SU-DHL-6 (cell line): ENCODE results near the gene FOSL2.

Source experiments
- H2AFZ ChIP-seq: fragments of 200-600 bp; sonication (generic); 2 replicates; pipeline ENCODE4 v1.6.1; 2014; ENCODE audit warnings: low read depth, mild to moderate bottlenecking, moderate library complexity, mixed read lengths, antibody characterized with exemption, low read length; ENCODE audit not compliant: severe bottlenecking
- H3F3A ChIP-seq: fragments of 200-600 bp; shearing (Covaris generic); 2 replicates; pipeline ENCODE4 v1.6.0; 2016; ENCODE audit warnings: antibody characterized with exemption, mild to moderate bottlenecking; ENCODE audit not compliant: insufficient read depth
- H3K27ac ChIP-seq: fragments of 200-600 bp; sonication (generic); 2 replicates; pipeline ENCODE4 v1.5.1; 2016; ENCODE audit warnings: low read depth, mild to moderate bottlenecking, low read length, moderate library complexity, mixed read lengths
- H3K27me3 ChIP-seq: fragments of 200-600 bp; sonication (generic), shearing (Covaris generic); 2 replicates; pipeline ENCODE4 v1.6.0; 2014; ENCODE audit warnings: mild to moderate bottlenecking, low read length
- H3K36me3 ChIP-seq: fragments of 200-600 bp; sonication (generic); 2 replicates; pipeline ENCODE4 v1.6.1; 2014; ENCODE audit warnings: mild to moderate bottlenecking, low read length, mixed read lengths
- H3K4me2 ChIP-seq: fragments of 300-600, 200-600 bp; shearing (Covaris generic), sonication (generic); 2 replicates; pipeline ENCODE4 v1.6.0; 2014; ENCODE audit warnings: low read length, low read depth, mild to moderate bottlenecking; ENCODE audit not compliant: poor library complexity, severe bottlenecking
- H3K4me3 ChIP-seq: fragments of 200-600 bp; sonication (generic); 2 replicates; pipeline ENCODE4 v1.5.1; 2014; ENCODE audit warnings: antibody characterized with exemption, low read length, mild to moderate bottlenecking, mixed read lengths; ENCODE audit not compliant: insufficient read depth, poor library complexity, severe bottlenecking
- H3K79me2 ChIP-seq: fragments of 200-600 bp; sonication (generic); 2 replicates; pipeline ENCODE4 v1.6.1; 2014; ENCODE audit warnings: mild to moderate bottlenecking, low read length, moderate library complexity; ENCODE audit not compliant: insufficient read depth
- H3K9ac ChIP-seq: fragments of 200-600 bp; sonication (generic); 2 replicates; pipeline ENCODE4 v1.7.0; 2014; ENCODE audit warnings: mild to moderate bottlenecking, low read length
- H3K9me2 ChIP-seq: fragments of 200-600 bp; sonication (generic); replicated peaks from 2 replicates; pipeline ENCODE4 v1.6.1; 2014; ENCODE audit warnings: low read length; ENCODE audit not compliant: insufficient read depth
- H3K9me3 ChIP-seq: fragments of 200-600 bp; sonication (generic); 2 replicates; pipeline ENCODE4 v1.6.1; 2014; ENCODE audit warnings: low read length, mixed read lengths; ENCODE audit not compliant: insufficient read depth
- H4K20me1 ChIP-seq: fragments of 200-600 bp; sonication (generic); 2 replicates; pipeline ENCODE4 v1.6.1; 2014; ENCODE audit warnings: low read depth, mild to moderate bottlenecking, antibody characterized with exemption, low read length, moderate library complexity, mixed read lengths
- CTCF ChIP-seq: fragments of 200-600 bp; sonication (generic); IDR thresholded peaks from one replicate; pipeline ENCODE4 v1.5.1; 2017; ENCODE audit warnings: antibody characterized with exemption, mild to moderate bottlenecking, low read length, moderate library complexity; ENCODE audit not compliant: insufficient read depth, poor library complexity, severe bottlenecking
- EZH2phosphoT487 ChIP-seq: fragments of 200-600 bp; sonication (generic), shearing (Covaris generic); conservative IDR thresholded peaks from 2 replicates; pipeline ENCODE4 v1.6.1; 2018; ENCODE audit warnings: mild to moderate bottlenecking, antibody characterized with exemption, low read length, moderate library complexity, mixed read lengths

Gene FOSL2

DNA sequence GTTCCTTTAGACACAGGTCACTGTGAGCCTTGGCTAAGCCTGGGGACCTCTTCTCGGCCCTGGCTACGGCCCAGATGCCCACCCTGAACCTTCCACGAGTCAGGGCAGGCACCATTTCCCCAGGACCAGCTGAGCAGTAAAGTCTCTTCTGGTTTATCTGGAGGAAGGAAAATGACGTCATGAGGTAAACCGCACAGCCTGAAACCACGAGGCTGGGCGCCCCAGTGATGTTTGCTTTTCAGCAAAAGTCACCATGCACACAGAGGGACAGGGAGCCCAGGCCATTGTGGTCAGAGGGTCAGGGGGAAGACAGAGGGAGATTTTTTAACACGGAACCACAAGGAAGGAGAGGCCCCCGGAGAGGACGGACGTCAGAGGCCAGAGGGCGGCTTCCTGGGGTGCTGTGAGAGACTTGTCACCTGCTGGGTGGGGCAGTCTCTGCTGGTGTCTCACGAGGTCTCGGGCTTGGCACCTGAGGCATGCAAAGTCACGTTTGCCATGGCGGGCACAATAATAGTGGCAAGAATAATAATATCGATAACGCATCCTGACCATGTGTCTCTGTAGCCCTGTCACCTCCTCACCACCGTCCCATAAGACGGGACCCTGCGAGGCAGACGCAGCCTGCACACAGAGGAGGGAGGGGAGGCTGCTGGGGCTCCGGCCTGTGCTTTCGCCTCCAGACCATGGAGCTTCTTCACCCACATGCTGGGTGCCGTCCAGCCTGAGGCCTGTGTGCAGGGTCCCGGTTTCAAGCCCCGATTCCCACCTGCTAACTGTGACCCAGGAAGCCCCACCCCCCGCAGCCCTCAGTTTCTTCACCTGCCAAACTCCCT lies 33.2 kb upstream of the FOSL2 start:
- Histone ChIP-seq H3K4me3 (no peak overlapping the region), H3F3A (no peaks in the 10 kb centered on the region), H3K36me3 (no peaks in the 10 kb centered on the region), H3K79me2 (no peaks in the 10 kb centered on the region), H4K20me1 (no peaks in the 10 kb centered on the region), H3K9me3 (no peaks in the 10 kb centered on the region), H3K27me3 (no peaks in the 10 kb centered on the region), H3K9ac (no peak overlapping the region), H2AFZ (no peak overlapping the region), H3K4me2 (no peak overlapping the region), H3K27ac (no peak overlapping the region), H3K9me2 (no peaks in the 10 kb centered on the region)
- TF ChIP-seq CTCF, result no peak
- no peak for TF ChIP-seq EZH2phosphoT487

DNA sequence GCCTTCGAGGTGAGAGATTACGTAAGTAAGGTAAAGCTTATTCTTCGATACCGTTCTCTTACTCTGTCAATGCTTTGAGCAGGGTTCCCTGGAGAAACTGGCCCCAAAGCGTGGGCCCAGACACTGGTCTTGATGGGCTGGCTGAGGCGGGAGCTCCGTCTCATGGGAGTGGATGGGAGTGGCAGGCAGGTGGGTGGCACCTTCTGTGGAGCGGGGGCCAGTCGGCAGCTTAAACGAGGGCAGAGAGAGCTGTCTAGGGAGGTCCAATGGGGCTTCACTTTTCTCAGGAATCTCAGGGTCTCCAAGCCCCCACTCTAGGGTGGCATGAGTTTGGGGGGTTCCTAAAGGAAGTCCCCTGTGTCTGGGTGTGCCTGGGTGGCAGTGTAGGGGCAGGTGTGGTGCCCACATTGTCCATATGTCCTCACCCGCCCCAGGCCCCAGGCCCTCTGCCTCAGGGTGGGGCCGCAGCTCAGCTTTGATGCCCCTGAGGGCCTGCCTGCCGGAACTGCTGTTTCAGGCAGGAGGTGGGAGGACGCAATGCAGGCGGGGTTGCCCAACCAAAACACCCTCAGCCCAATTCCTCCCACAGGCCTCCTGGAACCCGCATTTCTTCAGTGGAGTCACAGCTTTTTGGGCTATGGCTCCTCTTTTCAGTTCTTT lies 32.5 kb upstream of the FOSL2 start:
- H2AFZ ChIP-seq, result no peak overlapping the region
- no peak overlapping the region for H3K4me2 ChIP-seq
- no peaks in the 10 kb centered on the region for H3K27me3 ChIP-seq
- H3K9me2 ChIP-seq, result no peaks in the 10 kb centered on the region
- H3F3A ChIP-seq, result no peaks in the 10 kb centered on the region
- no peaks in the 10 kb centered on the region for H3K36me3 ChIP-seq
- no peak overlapping the region for H3K27ac ChIP-seq
- no peaks in the 10 kb centered on the region for H3K9me3 ChIP-seq
- H4K20me1 ChIP-seq, result no peaks in the 10 kb centered on the region
- no peak overlapping the region for H3K9ac ChIP-seq
- TF ChIP-seq EZH2phosphoT487 (no peak), CTCF (no peak)
- H3K4me3 ChIP-seq, result no peak overlapping the region
- H3K79me2 ChIP-seq, result no peaks in the 10 kb centered on the region

DNA sequence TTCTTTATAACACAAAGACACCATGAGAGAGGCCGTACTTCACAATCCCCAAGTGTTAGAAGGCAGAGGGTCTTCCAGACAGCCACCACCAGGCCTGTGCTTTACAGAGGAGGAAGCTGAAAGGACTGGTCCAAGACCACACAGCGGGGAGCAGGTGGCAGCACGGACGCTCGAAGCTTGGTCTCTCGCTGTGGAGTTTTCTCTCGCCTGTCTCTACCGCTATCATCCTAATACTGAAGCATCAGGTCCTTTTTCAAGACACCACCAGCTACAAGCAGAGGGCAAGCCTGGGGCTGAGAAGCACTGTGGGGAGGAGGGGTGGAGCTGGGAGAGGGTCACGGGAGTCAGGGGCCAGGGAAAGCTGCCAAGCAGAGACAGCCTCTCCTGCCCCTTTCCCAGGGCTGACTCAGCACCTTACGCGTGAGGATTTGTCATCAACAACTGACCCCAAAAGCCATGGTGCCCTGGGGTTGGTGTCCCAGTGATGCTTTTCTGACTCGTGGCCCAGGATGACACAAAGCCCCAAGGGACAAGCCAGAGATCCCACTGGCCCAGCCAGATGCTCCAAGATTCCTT lies 31.9 kb upstream of the FOSL2 start:
- Histone ChIP-seq H3F3A (no peaks in the 10 kb centered on the region), H3K27me3 (no peaks in the 10 kb centered on the region), H3K9me2 (no peaks in the 10 kb centered on the region), H3K36me3 (no peaks in the 10 kb centered on the region), H3K9ac (no peak overlapping the region), H3K4me3 (no peak overlapping the region), H3K27ac (no peak overlapping the region), H2AFZ (no peak overlapping the region), H4K20me1 (no peaks in the 10 kb centered on the region), H3K79me2 (no peaks in the 10 kb centered on the region), H3K9me3 (no peaks in the 10 kb centered on the region), H3K4me2 (no peak overlapping the region)
- TF ChIP-seq CTCF (no peak), EZH2phosphoT487 (no peak)
